ENCODE measurements around the gene AFF1.

DNA sequence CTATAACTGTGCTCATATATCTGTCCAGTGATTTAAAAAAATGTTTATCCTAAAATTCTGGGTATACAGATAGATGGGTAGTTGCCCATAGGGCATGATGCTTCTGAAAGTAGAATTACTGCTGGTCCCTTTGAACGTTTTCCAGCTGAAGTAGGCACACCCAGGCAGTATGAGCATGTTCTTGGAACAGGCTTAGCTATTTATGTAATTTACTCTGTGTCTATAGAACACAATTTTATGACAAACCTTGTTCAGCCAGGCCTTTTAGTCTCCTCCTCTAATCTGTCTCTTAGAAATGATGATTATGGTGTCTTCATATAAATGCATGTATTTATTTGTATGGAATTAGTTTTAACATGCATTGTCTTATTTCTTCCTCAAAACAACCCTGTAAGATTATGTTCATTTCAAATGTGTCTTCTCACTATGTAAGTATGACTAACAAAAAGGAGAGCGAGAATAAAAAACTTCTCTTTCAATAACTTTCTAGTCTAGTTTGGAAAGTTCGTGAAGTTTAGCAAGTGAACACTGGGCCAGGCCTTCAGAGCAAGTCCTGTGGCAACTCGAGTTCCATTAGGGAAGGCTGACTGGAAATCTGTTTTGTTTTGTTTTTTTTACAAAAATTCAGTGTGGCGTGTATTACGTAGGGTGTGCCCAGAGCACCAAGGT lies 142.0 kb downstream of the AFF1 start:
- TF ChIP-seq, protein P1, sequence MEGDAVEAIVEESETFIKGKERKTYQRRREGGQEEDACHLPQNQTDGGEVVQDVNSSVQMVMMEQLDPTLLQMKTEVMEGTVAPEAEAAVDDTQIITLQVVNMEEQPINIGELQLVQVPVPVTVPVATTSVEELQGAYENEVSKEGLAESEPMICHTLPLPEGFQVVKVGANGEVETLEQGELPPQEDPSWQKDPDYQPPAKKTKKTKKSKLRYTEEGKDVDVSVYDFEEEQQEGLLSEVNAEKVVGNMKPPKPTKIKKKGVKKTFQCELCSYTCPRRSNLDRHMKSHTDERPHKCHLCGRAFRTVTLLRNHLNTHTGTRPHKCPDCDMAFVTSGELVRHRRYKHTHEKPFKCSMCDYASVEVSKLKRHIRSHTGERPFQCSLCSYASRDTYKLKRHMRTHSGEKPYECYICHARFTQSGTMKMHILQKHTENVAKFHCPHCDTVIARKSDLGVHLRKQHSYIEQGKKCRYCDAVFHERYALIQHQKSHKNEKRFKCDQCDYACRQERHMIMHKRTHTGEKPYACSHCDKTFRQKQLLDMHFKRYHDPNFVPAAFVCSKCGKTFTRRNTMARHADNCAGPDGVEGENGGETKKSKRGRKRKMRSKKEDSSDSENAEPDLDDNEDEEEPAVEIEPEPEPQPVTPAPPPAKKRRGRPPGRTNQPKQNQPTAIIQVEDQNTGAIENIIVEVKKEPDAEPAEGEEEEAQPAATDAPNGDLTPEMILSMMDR (IDR thresholded peaks at IDR 0.05; ENCODE audit: insufficient read depth, low read depth, low read length): no peak
- no peak for TF ChIP-seq EZH2 (IDR thresholded peaks at IDR 0.05; ENCODE audit: insufficient read depth, low read length)
